Epithelial cell of prostate (primary cell): Measurements from ENCODE around the gene ZMAT5.

Source experiments
- DNase-seq: peaks from one replicate; pipeline ENCODE4 v3.0.0-alpha.2; 2011; ENCODE audit warnings: low read depth, low spot score
- H3K27ac ChIP-seq: fragments of 450-650 bp; 2 replicates; pipeline ENCODE4 v1.5.1; 2017; ENCODE audit warnings: mild to moderate bottlenecking

Gene ZMAT5

GRCh38 chr22:29715705-29716104 lies 51.1 kb downstream of the ZMAT5 start:
- DNase-seq: no peak
- no peak overlapping the region for H3K27ac ChIP-seq

GRCh38 chr22:29715240-29715639 lies 51.6 kb downstream of the ZMAT5 start:
- DNase-seq: no peak

GRCh38 chr22:29713156-29713727 lies 53.6 kb downstream of the ZMAT5 start:
- no peak for DNase-seq
- no peak overlapping the region for H3K27ac ChIP-seq

More at GRCh38 chr22:29715240-29715639, 51.6 kb downstream of the ZMAT5 start:
- no peak overlapping the region for H3K27ac ChIP-seq

- DNase-seq: no peak
These were observed 54.7 kb downstream of the ZMAT5 start for GRCh38 chr22:29712119-29712518.

GRCh38 chr22:29710922-29711593 lies 55.7 kb downstream of the ZMAT5 start:
- no peak for DNase-seq
- no peak overlapping the region for H3K27ac ChIP-seq

More at GRCh38 chr22:29712119-29712518, 54.7 kb downstream of the ZMAT5 start:
- no peak overlapping the region for H3K27ac ChIP-seq

GRCh38 chr22:29710193-29710592 lies 56.6 kb downstream of the ZMAT5 start:
- H3K27ac ChIP-seq: no peak overlapping the region

GRCh38 chr22:29707471-29707870 lies 59.3 kb downstream of the ZMAT5 start:
- DNase-seq: no peak

More at GRCh38 chr22:29710193-29710592, 56.6 kb downstream of the ZMAT5 start:
- no peak for DNase-seq

GRCh38 chr22:29707010-29707409 lies 59.8 kb downstream of the ZMAT5 start:
- no peak overlapping the region for H3K27ac ChIP-seq
- DNase-seq: no peak

More at GRCh38 chr22:29707471-29707870, 59.3 kb downstream of the ZMAT5 start:
- no peak overlapping the region for H3K27ac ChIP-seq

GRCh38 chr22:29706486-29706885 lies 60.3 kb downstream of the ZMAT5 start:
- H3K27ac ChIP-seq: no peak overlapping the region
- DNase-seq: no peak

GRCh38 chr22:29705651-29706050 lies 61.2 kb downstream of the ZMAT5 start:
- no peak for DNase-seq
- no peak overlapping the region for H3K27ac ChIP-seq

GRCh38 chr22:29704528-29705285 lies 62.1 kb downstream of the ZMAT5 start:
- H3K27ac ChIP-seq: no peak overlapping the region
- DNase-seq: no peak

GRCh38 chr22:29703569-29704195 lies 63.1 kb downstream of the ZMAT5 start:
- no peak for DNase-seq
- no peak overlapping the region for H3K27ac ChIP-seq

GRCh38 chr22:29702931-29703501 lies 63.8 kb downstream of the ZMAT5 start:
- no peak for DNase-seq
- no peak overlapping the region for H3K27ac ChIP-seq

- H3K27ac ChIP-seq: no peak overlapping the region
- DNase-seq: no peak
These were observed 64.5 kb downstream of the ZMAT5 start for GRCh38 chr22:29702000-29702930.

GRCh38 chr22:29701155-29701999 lies 65.4 kb downstream of the ZMAT5 start:
- H3K27ac ChIP-seq: no peak overlapping the region
- no peak for DNase-seq

GRCh38 chr22:29700900-29701154 lies 66.0 kb downstream of the ZMAT5 start:
- no peak for DNase-seq
- H3K27ac ChIP-seq: no peak overlapping the region

- no peak overlapping the region for H3K27ac ChIP-seq
- no peak for DNase-seq
These were observed 66.5 kb downstream of the ZMAT5 start for GRCh38 chr22:29700206-29700899.
